HG03378 (cell line): ENCODE measurements around the gene UTS2R.

ENCODE experiments used
- ATAC-seq: cut with Tn5 transposase; IDR thresholded peaks from one replicate; pipeline ENCODE4 v1.9.1; 2021; ENCODE audit warnings: mild to moderate bottlenecking, moderate library complexity; ENCODE audit not compliant: unreplicated experiment

UTS2R gene

DNA sequence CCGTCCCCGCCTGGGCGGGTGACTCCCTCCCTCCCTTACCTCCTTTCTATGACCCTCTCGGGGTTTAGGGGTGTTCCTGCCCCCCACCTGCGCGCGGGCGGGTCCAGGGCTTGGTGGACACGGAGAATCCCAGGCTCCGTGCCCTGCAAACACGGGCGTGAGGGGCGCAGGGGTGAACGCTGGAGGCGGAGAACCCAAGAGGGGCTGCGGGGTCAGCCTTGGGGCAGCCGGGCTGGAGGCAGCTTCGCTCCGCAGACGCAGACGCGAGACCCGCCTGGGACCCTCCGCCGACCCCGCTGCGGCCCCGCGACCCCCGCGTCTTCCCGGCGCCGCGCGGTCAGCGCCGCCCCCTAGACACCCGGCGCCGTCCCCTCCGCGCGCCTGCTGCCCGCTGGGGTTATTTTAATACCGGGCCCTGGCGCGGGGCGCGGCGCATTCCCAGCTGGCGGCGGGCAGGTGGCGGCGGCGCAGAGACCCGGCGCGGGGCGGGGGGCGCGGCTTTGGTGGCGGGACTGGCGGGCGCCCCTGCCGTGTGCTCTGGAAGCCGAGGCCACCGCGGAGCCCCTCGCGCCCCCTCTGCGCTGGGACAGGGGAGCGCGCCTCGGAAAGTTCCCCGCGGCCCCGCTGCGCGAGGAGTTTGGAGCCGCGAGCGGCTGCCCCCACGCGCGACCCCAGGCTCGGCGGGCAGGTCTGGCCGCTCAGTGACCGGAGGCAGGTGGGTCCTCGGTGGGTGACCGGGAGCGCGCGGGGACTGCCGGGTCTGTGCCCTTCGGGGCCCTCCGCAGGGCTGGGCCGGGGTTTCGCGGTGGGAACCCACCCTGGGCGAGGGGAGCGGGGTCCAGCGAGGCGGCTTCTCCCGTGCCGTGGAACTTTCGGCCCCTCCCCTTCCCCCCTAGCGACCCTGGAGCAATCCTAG is at the start of gene UTS2R:
UTS2R (plus strand) TSS at position 433 of the 916 bp plus-strand sequence. CDS start 2,560 bp downstream, outside the sequence.
- ATAC-seq = no peak

DNA sequence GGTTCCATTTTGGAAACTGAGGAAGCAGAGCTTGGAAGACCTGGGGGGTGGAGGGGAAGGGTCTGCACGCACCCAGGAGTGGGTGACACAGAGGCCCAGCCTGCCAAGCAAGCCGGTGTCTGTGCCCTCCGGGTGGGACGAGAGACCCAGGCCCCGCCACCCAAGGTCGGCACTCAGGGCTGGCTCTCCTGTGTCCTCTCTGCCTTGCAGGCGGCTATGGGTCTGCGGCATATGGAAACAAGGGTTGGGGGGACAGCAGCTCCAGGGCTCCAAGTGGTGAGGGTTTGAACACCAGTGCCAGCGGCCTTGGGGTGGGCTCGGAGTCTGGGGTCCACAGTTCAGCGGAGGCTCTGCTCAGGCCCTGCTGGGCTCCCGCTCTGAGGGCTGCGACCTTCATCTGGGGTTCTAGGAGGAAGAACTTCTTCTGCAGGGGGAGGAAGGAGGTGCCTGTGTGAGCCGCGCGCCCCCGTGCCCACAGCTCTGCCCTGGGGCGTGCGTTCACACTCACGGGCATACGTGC is 49.6 kb upstream of the UTS2R start:
- no peak for ATAC-seq

DNA sequence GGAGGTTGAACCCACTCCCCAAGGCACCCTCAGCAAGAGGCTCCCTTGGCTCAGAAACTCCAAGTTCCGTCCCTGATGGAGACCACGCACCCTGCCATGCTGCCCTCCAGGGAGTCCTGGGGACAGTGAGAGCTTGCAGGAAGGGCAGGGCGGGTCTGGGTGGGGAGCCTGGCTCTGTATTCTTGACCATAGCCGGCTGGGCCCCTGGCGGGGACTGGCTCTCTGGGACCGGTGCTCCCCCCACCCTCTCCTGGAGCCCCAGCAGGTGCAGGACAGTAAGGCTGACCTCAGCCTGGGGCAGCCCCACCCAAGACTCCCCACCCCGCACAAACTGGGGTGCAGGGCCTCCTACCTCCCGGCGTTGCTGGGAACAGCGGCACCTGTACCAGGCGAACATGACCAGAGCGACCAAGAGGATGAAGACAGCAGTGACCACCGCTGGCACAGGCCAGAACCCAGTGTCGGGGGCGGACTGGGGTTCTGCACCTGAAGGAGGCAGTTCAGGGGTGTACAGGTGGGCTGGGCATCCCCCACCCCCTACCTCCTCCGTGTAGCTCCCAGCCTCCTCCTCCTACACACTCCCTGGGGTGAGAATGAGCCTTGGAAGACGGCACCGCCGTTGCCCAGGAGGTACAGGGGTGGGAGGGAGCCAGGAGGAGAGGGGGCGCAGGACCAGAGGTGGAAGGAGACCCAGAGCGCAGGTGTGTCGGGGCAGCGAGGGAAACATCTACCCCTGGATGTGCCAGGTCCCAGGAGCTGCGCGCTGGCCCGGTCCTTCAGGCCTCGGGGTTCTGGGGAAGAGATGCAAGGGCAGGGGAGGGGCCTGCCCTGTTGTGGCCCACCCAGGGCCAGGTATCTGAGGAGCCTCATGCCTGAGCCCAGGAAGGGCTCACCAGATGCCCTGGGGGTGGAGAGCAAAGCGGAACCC is 48.8 kb upstream of the UTS2R start:
- ATAC-seq = no peak

DNA sequence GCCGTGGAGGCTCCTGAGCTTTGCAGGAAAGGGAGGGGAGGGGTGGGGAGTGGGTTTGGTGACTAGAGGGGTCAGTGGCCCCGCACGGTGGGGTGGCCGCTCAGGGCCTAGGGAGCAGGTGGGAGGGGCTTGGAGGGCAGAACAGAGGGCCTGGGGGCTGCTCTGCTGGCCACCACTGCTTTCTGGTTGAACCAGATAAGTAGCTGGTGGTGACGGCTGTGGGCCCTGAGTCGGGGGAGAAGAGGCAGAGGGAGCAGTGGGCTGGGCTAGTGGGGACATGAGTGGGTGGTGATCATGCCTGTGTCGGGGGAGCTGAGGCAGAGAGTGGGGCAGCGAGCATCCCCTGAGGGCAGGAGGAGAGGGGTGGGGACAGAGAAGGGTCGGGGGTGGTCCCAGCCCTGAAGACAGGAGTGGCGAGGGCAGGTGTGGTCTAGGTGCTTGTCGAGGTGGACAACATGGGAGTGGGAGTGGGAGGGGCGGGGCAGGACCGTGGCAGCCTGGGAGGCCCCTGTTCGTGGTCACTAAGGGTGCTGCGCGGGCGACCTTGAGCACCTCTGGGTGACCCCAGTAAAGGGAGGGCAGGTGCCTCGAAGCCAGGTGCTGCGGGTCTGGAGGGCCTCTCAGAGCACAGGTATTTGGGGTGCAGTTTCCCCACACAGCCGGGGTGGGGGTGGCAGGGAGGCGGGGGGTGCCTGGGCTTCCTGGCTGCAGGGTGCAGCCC is 47.9 kb upstream of the UTS2R start:
- ATAC-seq = no peak

DNA sequence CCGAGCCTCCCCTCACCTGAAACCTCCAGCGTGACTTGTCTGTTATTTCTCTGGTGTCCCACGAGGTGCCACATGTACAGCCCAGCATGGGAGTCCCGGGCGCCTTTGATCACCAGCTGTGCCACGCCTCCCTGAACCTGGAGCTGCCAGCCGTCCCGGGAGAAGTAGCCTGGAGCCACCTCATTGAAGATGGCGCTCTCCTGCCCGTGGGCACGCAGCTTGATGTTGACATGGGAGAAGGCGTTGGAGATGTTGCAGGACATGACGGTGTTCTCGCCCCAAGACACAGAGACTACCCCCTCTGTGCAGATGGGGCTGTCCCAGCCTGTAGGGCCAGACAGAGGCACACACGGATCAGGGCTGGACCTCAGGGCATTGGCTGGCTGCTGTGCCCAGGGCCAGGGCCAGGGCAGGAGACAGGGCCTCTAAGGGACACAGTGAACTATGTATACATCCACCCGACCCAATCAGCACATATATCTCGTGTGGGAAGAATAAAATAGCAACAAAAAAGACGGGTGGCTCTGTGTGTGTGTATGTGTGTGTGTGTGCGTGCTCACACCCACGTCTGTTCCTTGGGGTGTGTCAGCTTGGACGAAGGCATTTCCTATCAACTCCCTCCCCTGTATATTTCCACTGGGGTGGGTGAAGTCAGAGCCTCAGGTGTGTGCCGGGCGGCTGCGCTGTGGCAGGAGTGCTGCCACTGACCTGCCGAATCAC is 46.8 kb upstream of the UTS2R start:
- ATAC-seq = no peak

DNA sequence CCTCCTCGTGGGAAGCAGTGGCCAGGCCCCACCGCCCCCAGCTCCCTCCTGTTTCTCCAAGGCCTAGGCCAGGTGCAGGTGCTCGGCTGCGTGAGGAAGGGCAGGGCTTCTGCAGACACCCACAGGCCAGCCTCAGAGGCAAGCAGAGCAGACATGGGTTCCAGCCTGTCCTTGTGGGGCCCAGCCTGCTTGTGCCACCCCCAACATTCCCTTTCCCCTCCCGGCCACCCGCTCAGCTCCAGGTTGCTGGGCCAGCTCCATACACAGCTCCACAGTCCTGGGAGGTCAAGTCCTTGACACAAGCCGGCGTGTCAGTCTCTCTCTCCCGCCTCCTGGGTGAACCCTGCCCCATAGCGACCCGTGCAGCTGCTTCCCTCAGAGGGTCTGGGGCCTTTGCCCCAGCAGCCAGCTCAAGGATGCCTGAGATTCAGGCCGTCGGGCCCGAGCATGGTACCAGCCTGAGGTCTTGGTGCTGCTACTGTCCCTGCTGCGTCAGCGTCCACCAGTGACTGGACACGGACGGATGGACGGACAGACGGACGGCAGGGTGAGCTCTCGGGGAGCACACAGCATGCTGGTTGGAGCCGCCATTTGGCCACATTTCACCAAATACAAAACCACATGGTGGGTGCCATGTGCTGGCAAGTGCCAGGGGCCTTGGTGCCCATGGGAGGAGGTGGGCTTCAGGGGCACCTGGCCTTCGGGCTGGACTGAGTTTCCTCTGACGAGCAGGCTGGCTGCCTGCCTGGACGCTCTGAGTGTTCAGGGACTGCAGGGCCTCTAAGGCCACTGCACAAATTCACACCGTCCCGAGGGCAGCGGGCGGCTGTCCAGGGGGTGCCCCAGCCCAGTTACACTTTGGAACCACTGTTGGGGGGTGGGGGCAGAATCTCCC is 46.0 kb upstream of the UTS2R start:
- ATAC-seq = no peak

DNA sequence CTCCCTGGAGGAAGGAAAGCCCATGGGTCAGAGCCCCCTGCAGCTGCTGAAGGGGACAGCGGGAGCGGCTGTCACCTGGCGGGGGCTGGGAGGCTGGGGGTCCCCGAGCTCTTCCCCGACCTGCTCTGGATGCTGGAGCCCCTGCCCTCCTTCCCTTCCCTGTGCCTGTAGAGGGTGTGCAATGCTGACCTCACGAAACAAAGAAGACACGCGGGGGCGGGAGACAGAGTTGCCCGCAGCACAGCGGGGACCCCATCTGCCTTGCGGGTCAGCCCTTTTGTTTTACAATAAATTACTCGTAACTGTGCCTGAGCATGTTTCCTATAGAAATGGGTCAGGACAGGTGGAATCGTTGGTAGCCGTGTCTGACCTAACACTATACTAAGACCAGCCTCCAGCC is 44.3 kb upstream of the UTS2R start:
- ATAC-seq = no peak

DNA sequence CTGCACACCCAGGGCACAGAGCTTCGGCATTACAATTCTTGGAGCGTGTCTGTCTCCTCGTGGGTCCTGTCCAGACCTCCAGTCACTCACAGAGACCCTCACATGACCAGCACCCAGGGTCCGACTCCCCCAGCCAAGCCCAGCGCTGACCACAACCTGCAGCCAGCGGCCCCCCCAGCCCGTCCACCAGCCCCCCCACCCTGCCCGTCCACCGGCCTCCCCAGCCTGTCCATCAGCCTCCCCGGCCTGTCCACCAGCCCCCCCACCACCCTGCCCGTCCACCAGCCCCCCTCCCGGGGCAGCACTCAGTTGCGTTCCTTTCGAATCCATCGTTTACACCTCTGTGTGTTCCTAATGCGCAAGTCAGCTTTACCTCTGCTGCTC is 43.8 kb upstream of the UTS2R start:
- ATAC-seq = no peak

DNA sequence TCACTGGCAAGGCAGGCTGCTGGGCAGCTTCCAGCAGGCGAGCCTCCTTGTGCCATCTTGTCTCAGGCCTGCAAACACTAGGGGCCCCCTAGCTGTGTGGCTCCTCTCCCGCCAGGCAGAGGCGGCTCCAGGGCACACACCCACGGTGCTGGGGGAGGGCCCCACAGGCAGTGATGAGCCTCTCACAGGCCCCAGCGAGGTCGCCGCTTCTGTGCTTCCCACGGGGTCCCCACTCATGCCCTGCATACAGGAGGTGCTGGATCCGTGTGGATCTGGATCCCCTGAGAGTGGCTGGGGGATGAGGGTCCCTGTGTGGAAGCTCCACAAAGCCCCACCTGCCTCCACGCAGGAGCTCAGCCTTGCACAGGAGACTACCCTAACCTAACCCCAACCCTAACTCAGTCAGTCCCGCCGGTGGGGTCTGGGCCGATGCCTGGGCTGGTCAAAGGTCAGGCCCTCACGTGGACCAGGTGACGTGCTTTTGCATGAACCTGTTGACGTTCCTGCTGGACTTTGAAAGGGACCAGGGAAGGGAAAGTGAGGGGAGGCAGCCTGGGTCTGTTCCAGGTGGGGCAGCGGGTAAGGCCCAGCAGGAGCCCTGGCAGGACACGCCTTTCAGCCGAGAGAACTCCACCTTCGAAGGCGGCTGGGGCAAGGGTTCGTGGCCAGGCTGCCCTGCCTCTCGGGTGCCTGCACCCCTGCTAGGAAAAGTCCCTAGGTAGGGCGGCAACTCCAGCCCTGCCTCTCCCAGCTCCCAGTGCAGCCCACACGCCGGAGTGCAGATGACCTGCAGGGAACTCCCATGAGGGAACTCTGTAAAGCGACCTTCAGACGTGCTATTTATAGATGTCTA is 43.2 kb upstream of the UTS2R start:
- ATAC-seq = no peak

DNA sequence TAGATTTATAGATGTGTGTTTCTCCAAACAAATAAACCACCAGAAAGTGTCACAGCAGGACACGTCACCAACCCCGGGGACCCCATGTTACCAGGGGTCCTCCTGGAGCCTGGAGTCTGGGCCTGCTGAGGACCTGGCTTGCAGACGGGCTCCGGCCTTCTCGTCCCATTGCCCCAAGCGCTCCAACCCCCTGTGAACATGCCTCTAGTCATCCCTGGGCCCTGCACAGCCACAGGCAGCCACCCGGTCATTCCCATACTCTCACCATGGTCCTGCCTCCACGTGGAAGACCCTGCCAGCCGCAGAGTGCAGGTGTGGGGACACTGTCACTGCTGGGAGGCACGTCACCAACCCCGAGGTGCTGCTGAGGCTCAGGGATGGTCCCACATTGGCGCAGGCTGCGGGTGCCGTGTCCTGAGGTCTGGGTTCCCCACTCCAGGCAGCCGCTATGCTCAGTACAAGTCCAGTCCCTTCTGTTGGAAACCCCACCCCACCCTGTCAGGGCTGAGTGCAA is 42.5 kb upstream of the UTS2R start:
- ATAC-seq = no peak

DNA sequence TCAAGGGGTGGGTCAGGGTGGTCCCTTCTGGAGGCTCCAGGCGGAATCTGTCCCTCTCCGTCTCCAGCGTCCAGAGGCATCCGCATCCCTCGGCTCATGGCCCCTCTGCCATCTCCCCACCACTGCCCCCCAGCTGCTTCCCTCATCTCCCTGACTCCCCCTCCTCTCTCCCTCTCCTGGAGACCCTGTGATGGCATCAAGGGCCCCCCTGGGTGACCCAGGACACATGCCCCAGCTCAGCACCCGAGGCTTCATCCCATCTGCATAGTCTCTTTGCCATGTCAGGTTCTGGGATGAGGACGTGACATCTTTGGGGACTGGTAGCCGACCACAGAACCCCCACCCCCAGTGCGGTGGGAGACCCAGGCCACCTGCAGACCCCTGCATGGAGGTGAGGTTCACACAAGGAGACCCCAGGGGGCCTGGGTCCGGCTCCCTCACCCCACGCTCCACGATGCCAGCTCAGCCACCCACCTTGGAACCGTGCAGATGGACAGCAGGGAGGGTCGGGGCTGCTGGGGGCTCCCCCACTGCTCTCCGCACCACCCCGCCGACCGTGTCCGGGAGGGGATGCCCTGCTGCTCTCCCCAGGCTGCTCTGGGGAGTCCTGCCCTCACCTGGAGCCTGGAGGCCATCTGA is 41.8 kb upstream of the UTS2R start:
- ATAC-seq = no peak

DNA sequence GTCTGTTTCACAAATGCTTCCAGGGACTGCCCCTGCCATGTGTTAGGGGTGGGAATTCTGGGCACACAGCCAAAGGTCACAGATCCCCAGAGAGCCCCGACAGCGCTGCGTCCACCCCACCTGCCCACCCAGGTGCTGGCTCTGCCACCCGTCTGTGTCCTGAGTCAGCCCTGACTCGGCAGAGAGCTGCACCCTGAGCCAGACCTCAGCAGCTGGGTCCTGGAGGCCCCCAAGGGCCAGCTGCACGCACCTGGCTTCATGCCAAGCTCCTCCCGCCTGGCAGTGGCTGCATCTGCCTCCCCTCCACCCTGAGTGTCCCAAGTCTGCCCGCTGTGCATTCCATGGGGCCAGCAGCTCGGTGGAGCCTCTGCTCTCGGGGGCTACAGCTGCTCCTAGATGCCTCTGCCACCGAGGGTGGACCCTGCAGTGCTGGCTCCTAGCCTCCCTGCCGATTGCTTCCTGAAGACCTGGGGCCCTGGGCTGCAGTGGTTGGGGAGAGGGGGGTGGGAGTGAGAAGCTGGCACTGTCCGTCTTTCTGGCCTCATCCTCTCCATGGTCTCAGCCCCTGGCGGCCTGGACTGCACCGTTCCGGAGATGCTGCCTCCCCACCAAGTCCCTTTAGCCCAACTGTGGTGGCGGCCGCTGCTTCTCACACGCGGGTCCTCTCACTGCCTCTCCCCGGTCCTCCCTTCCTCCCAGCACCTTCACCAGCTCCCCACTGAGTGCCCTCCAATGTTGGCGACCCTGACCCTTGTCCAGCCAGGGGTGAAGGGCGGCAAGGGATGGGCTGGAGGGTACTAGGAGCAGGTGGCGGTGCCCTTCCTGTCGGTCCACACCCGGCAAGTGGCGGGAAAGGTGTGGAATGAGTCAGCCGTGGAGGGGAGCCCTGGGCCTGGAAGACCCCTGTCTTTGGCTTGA is 41.0 kb upstream of the UTS2R start:
- ATAC-seq = no peak

DNA sequence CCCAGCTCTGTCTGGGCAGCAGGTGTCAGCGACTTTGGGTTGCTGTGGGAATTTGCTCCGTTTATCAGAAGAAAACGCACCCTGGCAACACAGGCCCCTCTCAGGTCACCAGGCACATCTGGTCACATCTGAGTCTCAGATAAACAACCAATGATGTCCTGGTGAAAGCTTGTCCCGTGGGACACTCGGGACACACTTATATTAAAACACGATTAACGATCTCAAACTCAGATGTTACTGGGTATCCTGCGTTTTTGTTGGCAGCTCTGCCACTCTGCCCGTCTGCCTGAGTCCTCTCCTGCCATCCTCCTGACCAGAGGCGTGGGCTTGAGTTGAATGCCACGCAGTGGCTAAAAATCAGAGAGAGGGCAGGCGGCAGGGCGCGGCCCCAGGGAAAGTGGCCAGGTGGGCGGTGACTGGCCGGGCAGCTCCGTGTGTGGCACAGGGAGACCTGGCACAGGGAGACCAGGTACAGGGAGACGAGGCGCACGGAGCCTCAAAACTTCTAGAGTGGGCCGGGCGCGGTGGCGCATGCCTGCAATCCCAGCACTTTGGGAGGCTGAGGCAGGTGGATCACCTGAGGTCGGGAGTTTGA is 40.1 kb upstream of the UTS2R start:
- no peak for ATAC-seq

DNA sequence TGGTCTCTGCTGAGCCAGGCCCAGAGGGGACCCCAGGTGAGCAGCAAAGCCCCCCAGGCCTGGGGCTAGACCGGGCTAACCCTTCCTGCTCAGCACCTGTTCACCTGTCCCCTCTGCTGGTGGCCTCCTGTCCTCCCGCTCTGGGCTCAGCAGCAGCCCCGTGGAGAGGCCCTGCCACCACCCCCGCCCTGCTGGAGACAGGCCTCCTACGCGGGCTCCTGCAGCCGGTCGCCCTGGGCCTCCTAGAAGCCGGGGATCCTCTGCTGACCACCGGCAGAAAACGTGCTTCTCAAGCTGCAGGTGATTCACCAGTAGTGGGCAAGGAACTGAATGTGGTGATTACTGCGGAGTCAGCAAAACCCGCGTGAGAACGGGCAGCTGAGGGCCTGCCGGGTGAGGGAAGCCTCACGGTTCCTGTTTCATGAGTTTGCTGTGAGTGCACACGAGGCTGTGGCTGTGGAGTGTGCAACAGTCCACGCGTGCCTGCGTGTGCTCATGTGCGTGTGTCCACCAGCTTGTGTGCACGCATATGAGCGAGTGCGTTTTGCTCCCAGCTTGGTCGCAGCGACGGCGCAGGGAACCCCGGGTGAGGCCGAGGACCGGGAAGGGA is 38.8 kb upstream of the UTS2R start:
- no peak for ATAC-seq

DNA sequence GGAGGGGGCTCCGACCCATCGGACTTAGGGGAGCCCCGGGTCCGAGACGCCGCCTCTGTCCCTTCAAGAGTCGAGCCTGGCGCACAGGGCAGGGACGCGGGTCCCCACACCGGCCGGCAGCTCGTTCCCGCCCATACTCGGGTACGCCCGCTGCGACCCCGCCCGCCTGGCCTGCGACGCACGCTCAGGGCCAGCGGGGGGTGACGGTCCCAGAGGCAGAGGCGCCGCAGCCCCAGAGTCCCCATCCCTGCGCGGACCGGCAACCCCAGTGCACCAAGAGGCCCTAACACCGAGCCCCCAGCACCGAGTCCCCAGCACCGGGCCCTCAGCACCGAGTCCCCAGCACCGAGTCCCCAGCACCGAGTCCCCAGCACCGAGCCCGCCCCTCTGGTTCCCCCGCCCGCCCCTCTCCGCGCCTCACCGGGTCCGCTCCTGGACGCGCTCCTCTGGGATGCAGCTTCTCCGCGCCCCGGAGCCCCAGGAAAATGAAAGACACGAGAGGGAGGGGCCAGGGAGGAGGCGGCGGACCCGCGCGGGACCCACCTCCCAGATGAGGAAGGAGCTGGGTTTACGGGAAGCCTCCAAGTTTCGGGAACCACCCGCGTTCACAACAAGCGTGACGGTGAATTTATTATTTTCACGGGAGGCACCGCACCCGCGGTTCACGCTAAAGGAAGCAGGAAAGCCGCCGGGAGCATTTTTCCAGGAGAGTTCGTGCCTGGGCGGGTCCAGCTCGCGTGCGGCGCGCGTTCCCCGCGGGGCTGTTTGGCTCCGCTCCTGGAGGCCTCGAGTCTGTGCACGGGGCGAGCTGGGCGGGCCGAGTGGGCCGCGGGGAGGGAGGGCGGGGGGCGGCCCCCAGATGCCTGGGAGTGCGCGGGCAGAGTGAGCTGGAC is 38.0 kb upstream of the UTS2R start, which contains the start of gene SECTM1:
SECTM1 (minus strand) TSS at position 488 of the 893 bp plus-strand sequence. CDS start 6,526 bp downstream, outside the sequence.
- ATAC-seq = no peak
